ENCODE data around the gene GSTM4. TPM values are rescaled to one million over a fixed set of nuclear protein-coding genes. Genes with fewer than 3 reads are reported as not detected.
"Not testable (repeated sequence)": the region's sequence is repeated elsewhere in the genome, so short reads cannot be mapped to it uniquely, and the experiment has no call there.

The GSTM4 gene
- total RNA-seq, 1 experiment from 2014 or later = 188 TPM

GRCh38 chr1:109705411-109705810, 49.5 kb downstream of the GSTM4 start:
- Histone ChIP-seq H3K27ac (ENCODE audit: low read depth, low read length, poor library complexity, severe bottlenecking) (no peak overlapping the region), H3K4me3 (ENCODE audit: low read depth, low read length, poor library complexity, severe bottlenecking) (no peak overlapping the region), H3K4me1 (ENCODE audit: insufficient read depth, low read length, poor library complexity, severe bottlenecking) (peaks cover 6% of the 10 kb centered on the region), H3K27me3 (replicated peaks; ENCODE audit: insufficient read depth, low read depth, low read length, poor library complexity) (no peaks in the 10 kb centered on the region), H3K36me3 (ENCODE audit: insufficient read depth, low read length, poor library complexity, severe bottlenecking) (no peaks in the 10 kb centered on the region), H3K9me3 (ENCODE audit: low read depth, low read length, poor library complexity, severe bottlenecking) (no peaks in the 10 kb centered on the region)
- intact Hi-C loops (cut with micrococcal nuclease; ENCODE audit: unreplicated experiment) = no loop called here
- ChIA-PET POLR2A (ENCODE audit: low non-redundant PET) (no interaction called here), CTCF (no interaction called here)
- no peak for DNase-seq (ENCODE audit: low spot score)
- BruUV-seq (replicated peaks) = no TSS peak
- no peak for TF ChIP-seq EZH2 (IDR thresholded peaks at IDR 0.05; ENCODE audit: borderline replicate concordance, low read depth, low read length, poor library complexity, severe bottlenecking)
- TF ChIP-seq, protein P1, sequence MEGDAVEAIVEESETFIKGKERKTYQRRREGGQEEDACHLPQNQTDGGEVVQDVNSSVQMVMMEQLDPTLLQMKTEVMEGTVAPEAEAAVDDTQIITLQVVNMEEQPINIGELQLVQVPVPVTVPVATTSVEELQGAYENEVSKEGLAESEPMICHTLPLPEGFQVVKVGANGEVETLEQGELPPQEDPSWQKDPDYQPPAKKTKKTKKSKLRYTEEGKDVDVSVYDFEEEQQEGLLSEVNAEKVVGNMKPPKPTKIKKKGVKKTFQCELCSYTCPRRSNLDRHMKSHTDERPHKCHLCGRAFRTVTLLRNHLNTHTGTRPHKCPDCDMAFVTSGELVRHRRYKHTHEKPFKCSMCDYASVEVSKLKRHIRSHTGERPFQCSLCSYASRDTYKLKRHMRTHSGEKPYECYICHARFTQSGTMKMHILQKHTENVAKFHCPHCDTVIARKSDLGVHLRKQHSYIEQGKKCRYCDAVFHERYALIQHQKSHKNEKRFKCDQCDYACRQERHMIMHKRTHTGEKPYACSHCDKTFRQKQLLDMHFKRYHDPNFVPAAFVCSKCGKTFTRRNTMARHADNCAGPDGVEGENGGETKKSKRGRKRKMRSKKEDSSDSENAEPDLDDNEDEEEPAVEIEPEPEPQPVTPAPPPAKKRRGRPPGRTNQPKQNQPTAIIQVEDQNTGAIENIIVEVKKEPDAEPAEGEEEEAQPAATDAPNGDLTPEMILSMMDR (conservative IDR thresholded peaks at IDR 0.05; ENCODE audit: low read depth, low read length) = no peak

DNA sequence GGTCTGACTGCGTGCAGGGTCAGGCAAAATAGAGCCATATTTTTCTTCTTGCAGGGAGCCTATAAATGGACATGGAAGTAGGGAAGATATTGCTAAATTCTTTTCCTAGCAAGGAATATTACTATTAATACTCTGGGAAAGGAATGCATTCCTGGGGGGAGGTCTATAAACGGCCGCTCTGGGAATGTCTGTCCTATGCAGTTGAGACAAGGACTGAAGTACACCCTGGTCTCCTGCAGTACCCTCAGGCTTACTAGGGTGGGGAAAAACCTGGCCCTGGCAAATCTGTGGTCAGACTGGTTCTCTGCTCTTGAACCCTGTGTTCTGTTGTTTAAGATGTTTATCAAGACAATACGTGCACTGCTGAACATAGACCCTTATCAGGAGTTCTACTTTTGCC, 53.0 kb downstream of the GSTM4 start:
- POLR2A ChIA-PET (ENCODE audit: low non-redundant PET); DNase-seq (ENCODE audit: low spot score); H3K27me3 ChIP-seq (replicated peaks; ENCODE audit: insufficient read depth, low read depth, low read length, poor library complexity); H3K4me3 ChIP-seq (ENCODE audit: low read depth, low read length, poor library complexity, severe bottlenecking); H3K9me3 ChIP-seq (ENCODE audit: low read depth, low read length, poor library complexity, severe bottlenecking); H3K27ac ChIP-seq (ENCODE audit: low read depth, low read length, poor library complexity, severe bottlenecking); BruUV-seq (replicated peaks); H3K4me1 ChIP-seq (ENCODE audit: insufficient read depth, low read length, poor library complexity, severe bottlenecking); H3K36me3 ChIP-seq (ENCODE audit: insufficient read depth, low read length, poor library complexity, severe bottlenecking); intact Hi-C loops (cut with micrococcal nuclease; ENCODE audit: unreplicated experiment); CTCF ChIA-PET: not testable (repeated sequence)

DNA sequence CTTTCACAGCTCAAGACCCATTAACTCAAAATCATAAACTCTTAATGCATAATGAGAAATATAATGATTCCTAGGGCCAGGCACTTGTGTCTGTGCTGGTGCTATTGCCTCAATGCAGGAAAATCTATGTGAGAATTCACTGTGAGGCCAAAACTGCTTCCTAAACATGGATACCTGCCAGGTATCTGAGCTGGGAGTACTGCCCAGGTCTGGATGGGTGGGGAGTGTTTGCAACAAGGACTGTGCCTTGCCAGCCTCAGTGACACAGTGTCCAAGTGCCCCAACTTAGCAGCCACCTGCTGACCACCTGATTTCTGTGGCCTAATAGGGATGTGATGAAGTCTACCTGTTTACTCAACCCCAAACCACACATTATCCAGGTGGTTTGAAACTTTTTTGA, 53.9 kb downstream of the GSTM4 start:
- DNase-seq (ENCODE audit: low spot score); BruUV-seq (replicated peaks); H3K27me3 ChIP-seq (replicated peaks; ENCODE audit: insufficient read depth, low read depth, low read length, poor library complexity); H3K4me1 ChIP-seq (ENCODE audit: insufficient read depth, low read length, poor library complexity, severe bottlenecking); H3K9me3 ChIP-seq (ENCODE audit: low read depth, low read length, poor library complexity, severe bottlenecking); H3K4me3 ChIP-seq (ENCODE audit: low read depth, low read length, poor library complexity, severe bottlenecking); H3K36me3 ChIP-seq (ENCODE audit: insufficient read depth, low read length, poor library complexity, severe bottlenecking); H3K27ac ChIP-seq (ENCODE audit: low read depth, low read length, poor library complexity, severe bottlenecking); CTCF ChIA-PET; POLR2A ChIA-PET (ENCODE audit: low non-redundant PET); intact Hi-C loops (cut with micrococcal nuclease; ENCODE audit: unreplicated experiment): not testable (repeated sequence)

Other genes with a start within 250 kb of the GSTM4 start
- gene PSMA5, start 229.7 kb upstream of the GSTM4 start, total RNA-seq (2021) = 189 and 201 TPM in 2 replicates
- gene SYPL2, start 189.6 kb upstream of the GSTM4 start, total RNA-seq (2021) = 0.09 and 0.13 TPM in 2 replicates
- 11.0 and 16.3 TPM in 2 replicates for gene ATXN7L2, start 172.2 kb upstream of the GSTM4 start, total RNA-seq (2021)
- 5.7 and 7.3 TPM in 2 replicates for gene CYB561D1, start 162.0 kb upstream of the GSTM4 start, total RNA-seq (2021)
- gene AMIGO1, start 146.4 kb upstream of the GSTM4 start, total RNA-seq (2021) = 1.8 and 2.3 TPM in 2 replicates
- gene GPR61, start 116.2 kb upstream of the GSTM4 start, total RNA-seq (2021) = not detected in 2 replicates
- 11.1 and 12.8 TPM in 2 replicates for gene GNAI3, start 107.5 kb upstream of the GSTM4 start, total RNA-seq (2021)
- gene GNAT2, start 36.5 kb upstream of the GSTM4 start, total RNA-seq (2021) = not detected in 2 replicates
- 119 and 132 TPM in 2 replicates for gene AMPD2, start 36.3 kb upstream of the GSTM4 start, total RNA-seq (2021)
- 47.3 and 62.2 TPM in 2 replicates for gene GSTM2, start 12.0 kb downstream of the GSTM4 start, total RNA-seq (2021)
- gene GSTM1, start 31.7 kb downstream of the GSTM4 start, total RNA-seq (2021) = 166 TPM in 2 replicates
- 0.13 and 0.43 TPM in 2 replicates for gene GSTM5, start 56.2 kb downstream of the GSTM4 start, total RNA-seq (2021)
- 72.2 and 73.4 TPM in 2 replicates for gene GSTM3, start 84.9 kb downstream of the GSTM4 start, total RNA-seq (2021)
- not detected in 2 replicates for gene EPS8L3, start 107.8 kb downstream of the GSTM4 start, total RNA-seq (2021)

Data from A673 (cell line).